Keratinocyte (primary cell): ENCODE results near the gene ZBTB37. TPM values are rescaled to one million over a fixed set of nuclear protein-coding genes. Genes with fewer than 3 reads are reported as not detected.

Experiments used
- DNase-seq: peaks from one replicate; pipeline ENCODE4 v3.0.0-alpha.2; 2011; ENCODE audit warnings: low read depth, missing footprints, low spot score
- FAIRE-seq: peaks from 2 replicates; lab custom pipeline; 2011; peaks lifted over from hg19 to GRCh38; lab: Jason Lieb, UNC
- H2AFZ ChIP-seq: 2 replicates; pipeline ENCODE4 v1.6.0; 2012; ENCODE audit warnings: low read length, control low read depth, inconsistent platforms; ENCODE audit not compliant: control insufficient read depth
- H3K27ac ChIP-seq: 2 replicates; pipeline ENCODE4 v1.5.1; 2011; ENCODE audit warnings: low read length; ENCODE audit not compliant: control insufficient read depth, insufficient read depth
- H3K27me3 ChIP-seq: 3 replicates; pipeline ENCODE4 v1.6.0; 2011; ENCODE audit warnings: low read length; ENCODE audit not compliant: control insufficient read depth, insufficient read depth; ENCODE audit errors: extremely low read depth
- H3K36me3 ChIP-seq, 2 experiments: 2 replicates in 1 of 2; 3 replicates in 1 of 2; pipeline ENCODE4 v1.5.1; 2011; ENCODE audit warnings: low read length in 2 of 2, mild to moderate bottlenecking in 1 of 2; ENCODE audit not compliant: control insufficient read depth in 2 of 2, insufficient read depth in 2 of 2; ENCODE audit errors: extremely low read depth in 1 of 2
- H3K4me1 ChIP-seq: 3 replicates; pipeline ENCODE4 v1.5.1; 2011; ENCODE audit warnings: low read length; ENCODE audit not compliant: control insufficient read depth, insufficient read depth; ENCODE audit errors: extremely low read depth
- H3K4me2 ChIP-seq: 3 replicates; pipeline ENCODE4 v1.6.0; 2011; ENCODE audit warnings: low read depth, low read length; ENCODE audit not compliant: control insufficient read depth, insufficient read depth; ENCODE audit errors: extremely low read depth
- H3K4me3 ChIP-seq, 3 experiments: fragments of 200-600 bp in 1 of 3; sonication (generic) in 1 of 3; 2 replicates in 2 of 3; 3 replicates in 1 of 3; pipeline ENCODE4 v1.5.1; 2011 to 2016; ENCODE audit warnings: low read length in 3 of 3, mild to moderate bottlenecking in 3 of 3, control low read depth in 2 of 3, inconsistent platforms in 1 of 3, low read depth in 1 of 3, mixed read lengths in 1 of 3, mixed run types in 1 of 3, moderate library complexity in 1 of 3; ENCODE audit not compliant: control insufficient read depth in 2 of 3, insufficient read depth in 2 of 3; ENCODE audit errors: extremely low read depth in 1 of 3
- H3K79me2 ChIP-seq: 2 replicates; pipeline ENCODE4 v1.6.0; 2012; ENCODE audit warnings: low read length; ENCODE audit not compliant: control insufficient read depth, insufficient read depth
- H3K9ac ChIP-seq: 3 replicates; pipeline ENCODE4 v1.6.0; 2011; ENCODE audit warnings: low read length; ENCODE audit not compliant: control insufficient read depth, insufficient read depth; ENCODE audit errors: extremely low read depth
- H3K9me1 ChIP-seq: 3 replicates; pipeline ENCODE4 v1.6.0; 2011; ENCODE audit warnings: low read length; ENCODE audit not compliant: control insufficient read depth, insufficient read depth; ENCODE audit errors: extremely low read depth
- H3K9me3 ChIP-seq: 2 replicates; pipeline ENCODE4 v1.5.1; 2012; ENCODE audit warnings: low read depth, low read length; ENCODE audit not compliant: control insufficient read depth
- H4K20me1 ChIP-seq: 3 replicates; pipeline ENCODE4 v1.6.0; 2011; ENCODE audit warnings: low read length; ENCODE audit not compliant: control insufficient read depth, insufficient read depth; ENCODE audit errors: extremely low read depth
- CTCF ChIP-seq, 3 experiments: IDR thresholded peaks in 1 of 3; conservative IDR thresholded peaks in 1 of 3; optimal IDR thresholded peaks in 1 of 3; 2 replicates in 2 of 3; 3 replicates in 1 of 3; pipeline versions ENCODE3 to v1.5.1; 2011; ENCODE audit warnings: low read length in 3 of 3, mild to moderate bottlenecking in 3 of 3, moderate library complexity in 2 of 3, control low read depth in 1 of 3, inconsistent platforms in 1 of 3; ENCODE audit not compliant: insufficient read depth in 2 of 3; ENCODE audit errors: extremely low read depth in 1 of 3
- EZH2 ChIP-seq: IDR thresholded peaks from one replicate; pipeline ENCODE4 v1.6.1; 2012; ENCODE audit warnings: inconsistent platforms, mild to moderate bottlenecking, low read length, moderate library complexity
- dilution Hi-C: fragments of 300-500 bp; cut with MboI; formaldehyde crosslinking; loops from one replicate; pipeline ENCODE4 v1.7.0; 2020; ENCODE audit warnings: low sequenced_read_pairs; ENCODE audit not compliant: extremely low pct_ligation_motif_present
- polyA plus RNA-seq, 5 experiments: library from polyadenylated mRNA; depleted of rRNA in 3 of 5; stranded (reverse) in 3 of 5; stranded (forward) in 1 of 5; unstranded in 1 of 5; fragments of >200 nt; gene quantifications; 1 replicate in 1 of 5; 2 replicates in 3 of 5; 3 replicates in 1 of 5; pipeline versions ENCODE4 v1.2.1 to v1.2.3, GENCODE V29; 2011 to 2012; ENCODE audit warnings: missing spikeins in 2 of 5, low read depth in 1 of 5, low replicate concordance in 1 of 5

The ZBTB37 gene
- polyA plus RNA-seq, 1 donor (not counting 4 experiments of a cell fraction or from before 2014, with no cell fraction given), result 1.8 TPM

- H3K27ac ChIP-seq, result peak overlapping the region; percentile 8
- FAIRE-seq, result no peak
Measured at GRCh38 chr1:173870252-173871075, 2.3 kb downstream of the ZBTB37 start.

GRCh38 chr1:173871091-173871490 lies 2.9 kb downstream of the ZBTB37 start:
- H3K9me3 ChIP-seq, result no peaks in the 10 kb centered on the region
- peaks cover 25% of the 10 kb centered on the region for H3K79me2 ChIP-seq
- no peak overlapping the region for H3K4me3 ChIP-seq
- no peaks in the 10 kb centered on the region for H3K27me3 ChIP-seq
- H3K4me2 ChIP-seq, result no peak overlapping the region
- no peak overlapping the region for H3K9ac ChIP-seq
- peaks cover 20% of the 10 kb centered on the region for H3K4me1 ChIP-seq
- H3K36me3 ChIP-seq, result peaks cover 5 to 24% of the 10 kb centered on the region in 2 experiments
- no peak overlapping the region for H3K27ac ChIP-seq
- FAIRE-seq, result no peak
- H3K9me1 ChIP-seq, result no peaks in the 10 kb centered on the region
- H2AFZ ChIP-seq, result no peak overlapping the region
- dilution Hi-C loops, result no loop called here
- DNase-seq, result no peak
- TF ChIP-seq EZH2, result no peak
- no peak for TF ChIP-seq CTCF (optimal IDR thresholded peaks at IDR 0.05 in 1 of 3, IDR thresholded peaks at IDR 0.05 in 1 of 3, conservative IDR thresholded peaks at IDR 0.05 in 1 of 3; ENCODE audit: extremely low read depth in 1 of 3, insufficient read depth in 2 of 3, low read length in 3 of 3)
- H4K20me1 ChIP-seq, result peaks cover 10% of the 10 kb centered on the region

More at GRCh38 chr1:173870252-173871075, 2.3 kb downstream of the ZBTB37 start:
- H3K9me3 ChIP-seq, result no peaks in the 10 kb centered on the region
- H2AFZ ChIP-seq, result peak overlapping the region; percentile 58
- H3K36me3 ChIP-seq, result peaks cover 8 to 27% of the 10 kb centered on the region in 2 experiments
- no peak for DNase-seq
- H3K4me2 ChIP-seq, result peak overlapping the region; percentile 95
- H3K4me3 ChIP-seq, result no peak overlapping the region
- H3K4me1 ChIP-seq, result peaks cover 26% of the 10 kb centered on the region
- no peaks in the 10 kb centered on the region for H3K9me1 ChIP-seq
- no peak overlapping the region for H3K9ac ChIP-seq
- peaks cover 31% of the 10 kb centered on the region for H3K79me2 ChIP-seq
- dilution Hi-C loops, result no loop called here
- H4K20me1 ChIP-seq, result peaks cover 15% of the 10 kb centered on the region
- TF ChIP-seq CTCF (optimal IDR thresholded peaks at IDR 0.05 in 1 of 3, IDR thresholded peaks at IDR 0.05 in 1 of 3, conservative IDR thresholded peaks at IDR 0.05 in 1 of 3; ENCODE audit: extremely low read depth in 1 of 3, insufficient read depth in 2 of 3, low read length in 3 of 3), result no peak
- TF ChIP-seq EZH2, result no peak
- no peaks in the 10 kb centered on the region for H3K27me3 ChIP-seq
